H1 (cell line): ENCODE measurements around the gene OR2V1. TPM values are rescaled to one million over a fixed set of nuclear protein-coding genes. Genes with fewer than 3 reads are reported as not detected.

Experiments
- JUN ChIP-seq: IDR thresholded peaks from 2 replicates; pipeline ENCODE4 v1.6.1; 2011; ENCODE audit warnings: low read depth, mild to moderate bottlenecking, improper control_type of control experiment, low read length
- NANOG ChIP-seq: IDR thresholded peaks from 2 replicates; pipeline ENCODE4 v1.6.1; 2011; ENCODE audit warnings: low read length, low read depth, mild to moderate bottlenecking, inconsistent platforms; ENCODE audit not compliant: insufficient read depth, poor library complexity, severe bottlenecking
- SIX5 ChIP-seq: IDR thresholded peaks from 2 replicates; pipeline ENCODE4 v1.6.1; 2011; ENCODE audit warnings: mild to moderate bottlenecking, low read depth, low read length
- TBP ChIP-seq: IDR thresholded peaks from 2 replicates; pipeline ENCODE4 v1.6.1; 2011; ENCODE audit warnings: low read depth, low read length, improper control_type of control experiment
- YY1 ChIP-seq: IDR thresholded peaks from 2 replicates; pipeline ENCODE4 v1.6.1; 2011; ENCODE audit warnings: low read depth, mild to moderate bottlenecking, low read length
- polyA plus RNA-seq, 7 experiments: library from polyadenylated mRNA; depleted of rRNA in 3 of 7; stranded (reverse) in 5 of 7; unstranded in 2 of 7; fragments of >200 nt in 5 of 7; fragments of 200-250 nt in 2 of 7; gene quantifications; 1 replicate in 5 of 7; 2 replicates in 1 of 7; 4 replicates in 1 of 7; pipeline versions ENCODE4 v1.2.1 to v1.2.3, GENCODE V29; 2011 to 2013; ENCODE audit warnings: missing spikeins in 2 of 7, mixed read lengths in 2 of 7
- total RNA-seq: library from RNA; stranded (reverse); fragmentation: NEBNext Ultra II Directional; extraction: Animal tissue kit (Norgen Biotek cat#: 25700); gene quantifications from 2 replicates; pipeline ENCODE4 v1.2.1, GENCODE V29; 2021
- TF ChIP-seq, protein P1 (sequence below): IDR thresholded peaks from 2 replicates; pipeline ENCODE4 v1.6.1; 2012; ENCODE audit warnings: low read length, inconsistent platforms

The OR2V1 gene
- total and polyA plus RNA-seq, 2 of the 8 experiments (the other 6 are each of a cell fraction or from before 2014, with no cell fraction given) = not detected

DNA sequence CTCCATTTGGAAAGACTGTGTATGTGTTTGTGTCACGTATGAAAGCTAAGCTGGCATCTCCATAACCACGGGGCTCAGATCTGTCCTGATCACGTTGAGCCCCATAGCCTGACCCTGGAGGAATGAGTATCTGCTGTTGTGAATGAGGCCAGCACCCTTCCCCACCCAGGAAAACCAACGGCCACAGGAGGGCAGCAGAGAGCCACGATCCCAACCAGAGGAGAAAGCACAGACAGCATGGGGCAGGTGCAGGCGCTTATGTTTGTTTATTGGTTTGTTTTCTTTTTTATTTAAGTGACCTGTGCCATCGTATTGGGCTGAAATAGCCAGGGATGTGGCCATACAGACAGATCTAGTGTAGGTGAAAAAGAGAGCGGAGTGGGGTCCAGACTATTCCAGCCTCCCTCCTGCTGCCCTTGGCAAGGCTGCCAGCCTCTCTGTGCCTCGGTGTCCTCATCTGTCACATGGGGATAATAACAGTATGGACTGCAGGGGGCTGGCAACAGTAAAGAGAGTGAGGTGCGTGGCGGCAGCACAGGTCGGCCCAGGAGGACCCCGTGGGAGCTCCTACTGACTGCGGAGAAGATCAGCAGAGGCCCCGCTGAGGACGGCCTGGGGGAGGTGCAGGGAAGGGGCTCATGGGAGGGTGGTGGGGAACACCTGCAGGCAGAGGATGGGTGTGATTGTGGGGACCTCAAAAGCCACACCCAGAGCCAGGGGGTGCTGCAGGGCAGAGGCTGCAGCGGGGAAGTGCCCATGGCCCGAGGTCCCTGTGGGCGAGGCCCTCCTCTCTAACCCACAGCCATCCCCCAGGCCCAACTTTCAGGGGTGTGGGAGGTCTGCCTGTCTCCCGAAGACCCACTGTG is 28.6 kb upstream of the OR2V1 start (continued):
- TF ChIP-seq JUN = no peak
- TF ChIP-seq SIX5 = no peak
- TF ChIP-seq, protein P1, sequence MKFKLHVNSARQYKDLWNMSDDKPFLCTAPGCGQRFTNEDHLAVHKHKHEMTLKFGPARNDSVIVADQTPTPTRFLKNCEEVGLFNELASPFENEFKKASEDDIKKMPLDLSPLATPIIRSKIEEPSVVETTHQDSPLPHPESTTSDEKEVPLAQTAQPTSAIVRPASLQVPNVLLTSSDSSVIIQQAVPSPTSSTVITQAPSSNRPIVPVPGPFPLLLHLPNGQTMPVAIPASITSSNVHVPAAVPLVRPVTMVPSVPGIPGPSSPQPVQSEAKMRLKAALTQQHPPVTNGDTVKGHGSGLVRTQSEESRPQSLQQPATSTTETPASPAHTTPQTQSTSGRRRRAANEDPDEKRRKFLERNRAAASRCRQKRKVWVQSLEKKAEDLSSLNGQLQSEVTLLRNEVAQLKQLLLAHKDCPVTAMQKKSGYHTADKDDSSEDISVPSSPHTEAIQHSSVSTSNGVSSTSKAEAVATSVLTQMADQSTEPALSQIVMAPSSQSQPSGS = no peak
- no peak for TF ChIP-seq NANOG
- TF ChIP-seq YY1 = no peak
- TF ChIP-seq TBP = no peak; the same call in 1 of the 2 replicates
